K562 (cell line): ENCODE measurements around the gene GYPA. TPM values are rescaled to one million over a fixed set of nuclear protein-coding genes. Genes with fewer than 3 reads are reported as not detected.

ENCODE experiments used
- ATAC-seq: fragments of 200-7000 bp; cut with Tn5 transposase; 3 replicates; pipeline ENCODE4 v1.9.1; 2020; ENCODE audit warnings: moderate library complexity
- BruUV-seq: library from RNA; stranded (reverse); fragments of 400-500 nt; replicated peaks from 2 replicates; lab custom pipeline; 2021; lab: Mats Ljungman, UMichigan
- CTCF ChIA-PET: fragments of 300-600 bp; formaldehyde crosslinking; extraction: SDS; loops from one replicate; lab custom pipeline; 2021; ENCODE audit warnings: low intra/inter-chr PET ratio; lab: Yijun Ruan, JAX
- POLR2A ChIA-PET: fragments of 300-600, 350-650 bp; sonication (Branson Sonifier 250); formaldehyde crosslinking; extraction: SDS; loops from one replicate; lab custom pipeline; 2021; ENCODE audit warnings: antibody characterized with exemption, inconsistent platforms; lab: Yijun Ruan, JAX
- DNase-seq, 4 experiments: peaks; one replicate each; pipeline versions ENCODE4 v3.0.0 to v3.0.0-alpha.2; 2011 to 2018; ENCODE audit warnings: low spot score in 3 of 4, mixed read lengths in 3 of 4; ENCODE audit errors: extremely low read depth in 1 of 4
- FAIRE-seq: peaks from 2 replicates; lab custom pipeline; 2011; peaks lifted over from hg19 to GRCh38; lab: Jason Lieb, UNC
- H2AFZ ChIP-seq: 2 replicates; pipeline ENCODE4 v1.6.0; 2011; ENCODE audit warnings: low read depth, low read length, control low read depth, inconsistent platforms
- H3K27ac ChIP-seq: fragments of 200-600 bp; 3 replicates; pipeline ENCODE4 v1.8.0; 2011; ENCODE audit warnings: low read depth, mild to moderate bottlenecking, control low read depth, inconsistent platforms, low read length, moderate library complexity, mixed read lengths; ENCODE audit errors: extremely low read depth
- H3K27me3 ChIP-seq, 2 experiments: fragments of 300-600 bp in 1 of 2; 2 replicates in 1 of 2; 3 replicates in 1 of 2; pipeline versions ENCODE4 v1.6.0 to v1.8.0; 2011; ENCODE audit warnings: inconsistent platforms in 2 of 2, low read length in 2 of 2, mild to moderate bottlenecking in 1 of 2, mixed read lengths in 1 of 2, moderate library complexity in 1 of 2; ENCODE audit not compliant: control insufficient read depth in 2 of 2, insufficient read depth in 2 of 2
- H3K36me3 ChIP-seq: fragments of 300-600 bp; 3 replicates; pipeline ENCODE4 v1.8.0; 2011; ENCODE audit warnings: mild to moderate bottlenecking, low read length, inconsistent platforms; ENCODE audit not compliant: control insufficient read depth, insufficient read depth
- H3K4me1 ChIP-seq, 2 experiments: fragments of 200-600 bp in 1 of 2; replicated peaks in 1 of 2; 2 replicates in 1 of 2; 3 replicates in 1 of 2; pipeline versions ENCODE4 v1.5.1 to v1.8.0; 2011; ENCODE audit warnings: inconsistent platforms in 2 of 2, low read length in 2 of 2, mild to moderate bottlenecking in 1 of 2, mixed read lengths in 1 of 2, moderate library complexity in 1 of 2; ENCODE audit not compliant: control insufficient read depth in 2 of 2, insufficient read depth in 2 of 2
- H3K4me2 ChIP-seq: 2 replicates; pipeline ENCODE4 v1.6.1; 2011; ENCODE audit warnings: low read length, control low read depth, inconsistent platforms, mixed read lengths; ENCODE audit not compliant: insufficient read depth
- H3K4me3 ChIP-seq: fragments of 200-600 bp; sonication (generic), shearing (Covaris generic); 2 replicates; pipeline ENCODE4 v1.5.1; 2016; ENCODE audit warnings: control low read depth, inconsistent platforms
- H3K79me2 ChIP-seq: fragments of 200-600 bp; 3 replicates; pipeline ENCODE4 v1.8.0; 2011; ENCODE audit warnings: low read length, inconsistent platforms; ENCODE audit not compliant: control insufficient read depth, insufficient read depth
- H3K9ac ChIP-seq, 2 experiments: 2 replicates each; pipeline versions ENCODE4 v1.6.0 to v1.6.1; 2011; ENCODE audit warnings: low read depth in 2 of 2, low read length in 2 of 2, control low read depth in 1 of 2, inconsistent platforms in 1 of 2, mild to moderate bottlenecking in 1 of 2, mixed read lengths in 1 of 2; ENCODE audit not compliant: insufficient read depth in 1 of 2
- H3K9me1 ChIP-seq: one replicate; pipeline ENCODE4 v1.6.0; 2011; ENCODE audit warnings: inconsistent platforms, mild to moderate bottlenecking, low read length, moderate library complexity; ENCODE audit not compliant: control insufficient read depth, insufficient read depth
- H3K9me3 ChIP-seq: replicated peaks from 2 replicates; pipeline ENCODE4 v1.5.1; 2011; ENCODE audit warnings: low read depth, low read length, inconsistent platforms; ENCODE audit not compliant: control insufficient read depth, insufficient read depth
- H4K20me1 ChIP-seq: replicated peaks from 2 replicates; pipeline ENCODE4 v1.6.1; 2011; ENCODE audit warnings: low read length, inconsistent platforms, mixed read lengths; ENCODE audit not compliant: control insufficient read depth, insufficient read depth
- BACH1 ChIP-seq: fragments of 200-800 bp; sonication (Bioruptor generic); IDR thresholded peaks from 2 replicates; pipeline ENCODE4 v1.6.1; 2016; ENCODE audit warnings: missing genetic modification characterization, missing compliant biosample characterization
- BHLHE40 ChIP-seq: IDR thresholded peaks from 2 replicates; pipeline ENCODE4 v1.6.1; 2011; ENCODE audit warnings: low read length, improper control_type of control experiment
- NFATC3 ChIP-seq: fragments of 450-650 bp; IDR thresholded peaks from 2 replicates; pipeline ENCODE4 v1.6.1; 2017; ENCODE audit warnings: mild to moderate bottlenecking
- NR2F6 ChIP-seq: fragments of 450-650 bp; formaldehyde crosslinking; IDR thresholded peaks from 2 replicates; pipeline ENCODE4 v1.4.0; 2020; ENCODE audit warnings: mild to moderate bottlenecking
- SMC3 ChIP-seq: conservative IDR thresholded peaks from 2 replicates; pipeline ENCODE4 v1.6.1; 2011; ENCODE audit warnings: low read depth, low read length, improper control_type of control experiment; ENCODE audit not compliant: insufficient read depth
- TAF15 ChIP-seq: fragments of 200-400 bp; formaldehyde crosslinking; IDR thresholded peaks from 2 replicates; pipeline ENCODE4 v1.6.1; 2017; ENCODE audit warnings: mild to moderate bottlenecking, low read depth, low read length, moderate library complexity
- ZC3H4 ChIP-seq: sonication (generic); formaldehyde crosslinking; IDR thresholded peaks from 2 replicates; pipeline ENCODE4 v1.9.0; 2021; ENCODE audit warnings: missing genetic modification reagents, borderline replicate concordance
- ZNF384 ChIP-seq: IDR thresholded peaks from 2 replicates; pipeline ENCODE4 v1.6.1; 2012; ENCODE audit warnings: low read depth, low read length, improper control_type of control experiment
- WGBS: fragments of 100-300 bp; shearing (Covaris generic); methylation state at CpG from one replicate; pipeline ENCODE4 v1.1.6; 2016; ENCODE audit warnings: low coverage, mixed read lengths; ENCODE audit not compliant: insufficient coverage; ENCODE audit errors: missing lambda C conversion rate; 5-methylcytosine and 5-hydroxymethylcytosine counted together
- in situ Hi-C: fragments of 300-500 bp; cut with MboI; formaldehyde crosslinking; loops from 4 replicates; pipeline ENCODE4 v1.15.0; 2018; ENCODE audit warnings: inconsistent platforms, mixed read lengths
- intact Hi-C: fragments of 100-400 bp; cut with micrococcal nuclease; formaldehyde crosslinking; loops from 2 replicates; pipeline ENCODE4 v1.14.2; 2022
- polyA plus RNA-seq, 8 experiments: library from polyadenylated mRNA; depleted of rRNA in 4 of 8; stranded (reverse) in 5 of 8; unstranded in 3 of 8; fragments of >200 nt; fragmentation: Nextera tagmentation in 2 of 8; fragmentation: Illumina TruSeq in 1 of 8; extraction: Ambion mirVana in 2 of 8; extraction: Trizol in 1 of 8; gene quantifications; 2 replicates each; pipeline versions ENCODE4 v1.2.1 to v1.2.3, GENCODE V29; 2011 to 2014; ENCODE audit warnings: inconsistent platforms in 1 of 8, missing spikeins in 1 of 8
- total RNA-seq, 7 experiments: library from RNA; depleted of rRNA in 6 of 7; stranded (reverse); fragments of >200 nt in 6 of 7; fragmentation: Illumina TruSeq in 2 of 7; extraction: Trizol in 2 of 7; gene quantifications; 2 replicates each; pipeline versions ENCODE4 v1.2.1 to v1.2.3, GENCODE V29; 2011 to 2021; ENCODE audit warnings: low replicate concordance in 1 of 7
- TF ChIP-seq, protein P1 (sequence below), 2 experiments: fragments of 450-650 bp; formaldehyde crosslinking in 1 of 2; IDR thresholded peaks; 2 replicates each; pipeline versions ENCODE4 v1.4.0 to v1.6.1; 2014 to 2020; ENCODE audit warnings: mild to moderate bottlenecking in 2 of 2, borderline replicate concordance in 1 of 2, low read depth in 1 of 2
- TF ChIP-seq, protein P2 (sequence below): fragments of 250-450 bp; sonication (Bioruptor Pico); IDR thresholded peaks from 2 replicates; pipeline ENCODE4 v1.8.0; 2022; ENCODE audit warnings: moderate library complexity, mild to moderate bottlenecking, inconsistent platforms
- TF ChIP-seq, protein P3 (sequence below), 3 experiments: IDR thresholded peaks in 2 of 3; conservative IDR thresholded peaks in 1 of 3; 2 replicates each; pipeline ENCODE4 v1.5.1; 2011 to 2012; ENCODE audit warnings: low read length in 3 of 3, mild to moderate bottlenecking in 3 of 3, control low read depth in 2 of 3, improper control_type of control experiment in 1 of 3, inconsistent platforms in 1 of 3, low read depth in 1 of 3, mixed read lengths in 1 of 3, moderate library complexity in 1 of 3; ENCODE audit not compliant: insufficient read depth in 2 of 3

The GYPA gene
- total and polyA plus RNA-seq, 9 of the 15 experiments (the other 6 are each of a cell fraction or from before 2014, with no cell fraction given) = 35.3 to 278 (median 122) TPM

DNA sequence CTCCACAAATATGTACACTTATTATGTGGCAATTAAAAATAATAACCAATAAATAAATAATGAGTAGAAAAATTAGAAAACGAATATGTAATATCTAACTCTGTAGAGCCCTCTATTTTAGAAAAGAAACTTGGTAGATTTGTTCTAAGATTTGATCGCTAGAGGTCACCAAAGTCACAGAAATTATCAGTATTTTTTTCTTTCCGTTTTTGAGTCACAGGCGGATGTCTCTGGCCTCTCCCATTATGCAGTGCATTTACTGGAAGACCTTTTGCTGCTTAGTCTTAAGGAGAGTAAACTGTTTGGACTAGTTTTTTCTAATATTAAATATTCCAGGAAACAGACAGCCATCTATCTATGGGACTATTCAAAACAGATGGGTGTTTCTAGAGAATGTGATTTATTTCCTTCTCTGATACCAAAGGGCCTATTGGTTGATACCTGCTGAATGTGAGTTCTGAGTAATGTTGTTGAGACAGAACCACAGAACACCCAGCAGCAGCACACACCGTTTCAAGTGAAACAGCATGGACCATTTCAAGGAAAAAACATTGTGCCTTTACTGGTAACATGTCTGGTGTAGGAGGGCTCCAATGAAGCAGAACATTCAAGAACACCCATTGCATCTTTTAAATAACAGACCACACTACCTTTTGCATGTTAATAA lies 34.0 kb upstream of the GYPA start:
- Histone ChIP-seq H3K9me3 (no peaks in the 10 kb centered on the region), H3K9me1 (no peaks in the 10 kb centered on the region), H2AFZ (no peak overlapping the region), H3K36me3 (no peaks in the 10 kb centered on the region), H4K20me1 (no peaks in the 10 kb centered on the region), H3K4me2 (no peak overlapping the region), H3K79me2 (no peaks in the 10 kb centered on the region), H3K9ac (no peak overlapping the region), H3K27ac (no peak overlapping the region), H3K4me3 (no peak overlapping the region), H3K4me1 (no peaks in the 10 kb centered on the region), H3K27me3 (no peaks in the 10 kb centered on the region; a peak in 1 of 5 replicates)
- peak; percentile 76 for ATAC-seq
- DNase-seq = peak; percentile 18 to 60 (median 23)
- no TSS peak for BruUV-seq
- CTCF ChIA-PET = interaction anchor here (0.8 to 2.2 kb wide), 3 partner anchors 14 to 887 kb away, joined by 3 to 7 read pairs (median 3); no protein-coding TSS in a partner anchor
- WGBS = 1% methylated on average over 5 of the region's 5 CpGs
- intact Hi-C loops (loop anchor here (1.0 to 10.0 kb wide), 5 partner anchors 180 to 1440 kb away; partner anchors contain the start of gene MMAA), in situ Hi-C loops (loop anchor here (25.0 kb wide), 2 partner anchors 613 to 888 kb away; no protein-coding TSS in a partner anchor)
- peak; percentile 80 for FAIRE-seq
- POLR2A ChIA-PET = no interaction called here
- TF ChIP-seq, protein P1, sequence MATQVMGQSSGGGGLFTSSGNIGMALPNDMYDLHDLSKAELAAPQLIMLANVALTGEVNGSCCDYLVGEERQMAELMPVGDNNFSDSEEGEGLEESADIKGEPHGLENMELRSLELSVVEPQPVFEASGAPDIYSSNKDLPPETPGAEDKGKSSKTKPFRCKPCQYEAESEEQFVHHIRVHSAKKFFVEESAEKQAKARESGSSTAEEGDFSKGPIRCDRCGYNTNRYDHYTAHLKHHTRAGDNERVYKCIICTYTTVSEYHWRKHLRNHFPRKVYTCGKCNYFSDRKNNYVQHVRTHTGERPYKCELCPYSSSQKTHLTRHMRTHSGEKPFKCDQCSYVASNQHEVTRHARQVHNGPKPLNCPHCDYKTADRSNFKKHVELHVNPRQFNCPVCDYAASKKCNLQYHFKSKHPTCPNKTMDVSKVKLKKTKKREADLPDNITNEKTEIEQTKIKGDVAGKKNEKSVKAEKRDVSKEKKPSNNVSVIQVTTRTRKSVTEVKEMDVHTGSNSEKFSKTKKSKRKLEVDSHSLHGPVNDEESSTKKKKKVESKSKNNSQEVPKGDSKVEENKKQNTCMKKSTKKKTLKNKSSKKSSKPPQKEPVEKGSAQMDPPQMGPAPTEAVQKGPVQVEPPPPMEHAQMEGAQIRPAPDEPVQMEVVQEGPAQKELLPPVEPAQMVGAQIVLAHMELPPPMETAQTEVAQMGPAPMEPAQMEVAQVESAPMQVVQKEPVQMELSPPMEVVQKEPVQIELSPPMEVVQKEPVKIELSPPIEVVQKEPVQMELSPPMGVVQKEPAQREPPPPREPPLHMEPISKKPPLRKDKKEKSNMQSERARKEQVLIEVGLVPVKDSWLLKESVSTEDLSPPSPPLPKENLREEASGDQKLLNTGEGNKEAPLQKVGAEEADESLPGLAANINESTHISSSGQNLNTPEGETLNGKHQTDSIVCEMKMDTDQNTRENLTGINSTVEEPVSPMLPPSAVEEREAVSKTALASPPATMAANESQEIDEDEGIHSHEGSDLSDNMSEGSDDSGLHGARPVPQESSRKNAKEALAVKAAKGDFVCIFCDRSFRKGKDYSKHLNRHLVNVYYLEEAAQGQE (IDR thresholded peaks at IDR 0.05; ENCODE audit: borderline replicate concordance) = peak; percentile 54; the same call in 1 of the 2 replicates
- TF ChIP-seq, protein P1 (CRISPR knock-in tag; IDR thresholded peaks at IDR 0.05; ENCODE audit: low read depth) = no peak
- TF ChIP-seq SMC3 (0 out of 2 replicates have a peak, but pooled peaks have one; percentile 15), NR2F6 (no peak), ZC3H4 (CRISPR knock-in tag) (no peak), ZNF384 (peak; percentile 24; the same call in 1 of the 2 replicates), BHLHE40 (no peak), NFATC3 (no peak), TAF15 (no peak), BACH1 (tag) (no peak)
- TF ChIP-seq, protein P2, sequence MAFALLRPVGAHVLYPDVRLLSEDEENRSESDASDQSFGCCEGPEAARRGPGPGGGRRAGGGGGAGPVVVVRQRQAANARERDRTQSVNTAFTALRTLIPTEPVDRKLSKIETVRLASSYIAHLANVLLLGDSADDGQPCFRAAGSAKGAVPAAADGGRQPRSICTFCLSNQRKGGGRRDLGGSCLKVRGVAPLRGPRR (CRISPR knock-in tag) = no peak
- TF ChIP-seq, protein P3, sequence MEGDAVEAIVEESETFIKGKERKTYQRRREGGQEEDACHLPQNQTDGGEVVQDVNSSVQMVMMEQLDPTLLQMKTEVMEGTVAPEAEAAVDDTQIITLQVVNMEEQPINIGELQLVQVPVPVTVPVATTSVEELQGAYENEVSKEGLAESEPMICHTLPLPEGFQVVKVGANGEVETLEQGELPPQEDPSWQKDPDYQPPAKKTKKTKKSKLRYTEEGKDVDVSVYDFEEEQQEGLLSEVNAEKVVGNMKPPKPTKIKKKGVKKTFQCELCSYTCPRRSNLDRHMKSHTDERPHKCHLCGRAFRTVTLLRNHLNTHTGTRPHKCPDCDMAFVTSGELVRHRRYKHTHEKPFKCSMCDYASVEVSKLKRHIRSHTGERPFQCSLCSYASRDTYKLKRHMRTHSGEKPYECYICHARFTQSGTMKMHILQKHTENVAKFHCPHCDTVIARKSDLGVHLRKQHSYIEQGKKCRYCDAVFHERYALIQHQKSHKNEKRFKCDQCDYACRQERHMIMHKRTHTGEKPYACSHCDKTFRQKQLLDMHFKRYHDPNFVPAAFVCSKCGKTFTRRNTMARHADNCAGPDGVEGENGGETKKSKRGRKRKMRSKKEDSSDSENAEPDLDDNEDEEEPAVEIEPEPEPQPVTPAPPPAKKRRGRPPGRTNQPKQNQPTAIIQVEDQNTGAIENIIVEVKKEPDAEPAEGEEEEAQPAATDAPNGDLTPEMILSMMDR (IDR thresholded peaks at IDR 0.05 in 2 of 3, conservative IDR thresholded peaks at IDR 0.05 in 1 of 3; ENCODE audit: insufficient read depth in 2 of 3, low read depth in 1 of 3, low read length in 3 of 3) = peak; percentile 18 to 70 (median 41); a peak in 3 of 6 replicates
